Measurements from ENCODE around the gene GLTP. TPM values are rescaled to one million over a fixed set of nuclear protein-coding genes. Genes with fewer than 3 reads are reported as not detected.

The GLTP gene
- total RNA-seq, 4 donors from 2014 or later: 8.7 to 53.9 (median 24.6) TPM

DNA sequence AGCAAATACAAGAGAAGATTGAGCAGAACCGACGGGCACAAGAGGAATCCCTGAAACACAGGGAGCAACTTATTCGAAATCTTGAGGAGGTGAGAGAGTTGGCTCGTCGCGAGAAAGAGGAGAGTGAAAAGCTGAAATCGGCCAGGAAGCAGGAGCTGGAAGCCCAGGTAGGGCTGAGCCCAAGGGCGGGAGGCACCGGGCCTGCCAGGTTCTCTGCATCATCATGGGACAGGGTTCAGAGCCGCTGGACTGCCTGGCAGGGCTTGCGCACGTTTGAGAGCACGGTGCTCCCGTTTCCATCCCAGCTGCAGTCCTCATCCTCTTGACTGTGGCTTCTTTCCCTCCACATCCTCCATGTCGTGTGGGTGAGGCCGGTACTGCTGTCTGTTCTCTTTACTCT lies 34.1 kb upstream of the GLTP start:
- no peaks in the 10 kb centered on the region for H3K27me3 ChIP-seq
- DNase-seq: no peak
- no peaks in the 10 kb centered on the region for H3K4me1 ChIP-seq
- H3K4me3 ChIP-seq: no peak overlapping the region
- H3K36me3 ChIP-seq: no peaks in the 10 kb centered on the region
- H3K27ac ChIP-seq: no peak overlapping the region
- H3K9me3 ChIP-seq: no peaks in the 10 kb centered on the region
- TF ChIP-seq CTCF (IDR thresholded peaks at IDR 0.05): no peak
- no peak for TF ChIP-seq POLR2A (IDR thresholded peaks at IDR 0.05)
- intact Hi-C loops (cut with DNase I; ENCODE audit: low total_unique reads): no loop called here

DNA sequence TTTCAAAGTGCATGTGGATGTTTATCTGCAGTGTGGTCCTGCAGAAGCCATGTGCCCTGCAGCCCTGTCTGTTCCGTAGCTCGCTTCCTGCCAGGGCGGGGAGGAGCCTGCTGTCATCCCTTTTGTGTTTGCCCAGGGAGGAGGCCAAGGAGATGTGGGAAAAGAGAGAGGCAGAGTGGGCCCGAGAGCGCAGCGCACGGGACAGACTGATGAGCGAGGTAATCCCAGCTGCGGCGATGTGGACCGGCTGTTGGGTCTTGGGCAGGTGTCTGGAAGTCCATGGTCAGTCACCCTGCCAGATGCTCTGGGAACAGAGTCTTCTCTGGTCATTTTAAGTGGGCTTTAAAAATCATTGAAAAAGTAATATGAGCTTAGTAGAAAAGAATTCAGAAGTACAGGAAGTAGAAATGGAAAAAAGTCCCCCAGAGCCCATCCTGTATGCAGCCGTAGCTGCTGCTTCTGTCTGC lies 32.5 kb upstream of the GLTP start:
- no peak overlapping the region for H3K27ac ChIP-seq
- H3K4me3 ChIP-seq: no peak overlapping the region
- H3K27me3 ChIP-seq: no peaks in the 10 kb centered on the region
- H3K36me3 ChIP-seq: no peaks in the 10 kb centered on the region
- no peaks in the 10 kb centered on the region for H3K9me3 ChIP-seq
- intact Hi-C loops (cut with DNase I; ENCODE audit: low total_unique reads): no loop called here
- H3K4me1 ChIP-seq: no peaks in the 10 kb centered on the region
- TF ChIP-seq CTCF (IDR thresholded peaks at IDR 0.05) (no peak), POLR2A (IDR thresholded peaks at IDR 0.05) (no peak)
- DNase-seq: no peak

- Histone ChIP-seq H3K27ac (no peak overlapping the region), H3K4me3 (no peak overlapping the region), H3K9me3 (no peaks in the 10 kb centered on the region), H3K36me3 (no peaks in the 10 kb centered on the region), H3K4me1 (no peaks in the 10 kb centered on the region), H3K27me3 (no peaks in the 10 kb centered on the region)
- no peak for DNase-seq
- TF ChIP-seq POLR2A (IDR thresholded peaks at IDR 0.05) (no peak), CTCF (IDR thresholded peaks at IDR 0.05) (no peak)
- intact Hi-C loops (cut with DNase I; ENCODE audit: low total_unique reads): no loop called here
Observed at GRCh38 chr12:109910969-109911348, 30.6 kb upstream of the GLTP start.

- H3K36me3 ChIP-seq: no peaks in the 10 kb centered on the region
- no peaks in the 10 kb centered on the region for H3K9me3 ChIP-seq
- intact Hi-C loops (cut with DNase I; ENCODE audit: low total_unique reads): no loop called here
Observed at GRCh38 chr12:109910254-109910968, 30.1 kb upstream of the GLTP start.

More at GRCh38 chr12:109910254-109910968, 30.1 kb upstream of the GLTP start:
- Histone ChIP-seq H3K27me3 (no peaks in the 10 kb centered on the region), H3K4me3 (no peak overlapping the region), H3K27ac (no peak overlapping the region), H3K4me1 (no peaks in the 10 kb centered on the region)
- TF ChIP-seq CTCF (IDR thresholded peaks at IDR 0.05) (no peak), POLR2A (IDR thresholded peaks at IDR 0.05) (no peak)
- DNase-seq: no peak
